ENCODE results near the gene MGRN1. TPM values are rescaled to one million over a fixed set of nuclear protein-coding genes. Genes with fewer than 3 reads are reported as not detected.

Gene MGRN1
- polyA plus RNA-seq, 3 donors: 3.7 to 48.2 (median 4.7) TPM

- Histone ChIP-seq H3K27me3 (ENCODE audit: control insufficient read depth in 2 of 2, insufficient read depth in 2 of 2, low read length in 2 of 2) (no peaks in the 10 kb centered on the region), H3K9ac (ENCODE audit: insufficient read depth, low read length, poor library complexity, severe bottlenecking) (no peak overlapping the region), H3K4me3 (replicated peaks in 1 of 3; ENCODE audit: low read depth in 2 of 3, low read length in 3 of 3) (no peak overlapping the region), H3K4me1 (ENCODE audit: control insufficient read depth in 1 of 2, insufficient read depth in 2 of 2, low read length in 2 of 2) (peaks cover 45 to 50% of the 10 kb centered on the region in 2 donors), H3K79me2 (ENCODE audit: insufficient read depth, low read length) (peaks cover 25% of the 10 kb centered on the region), H2AFZ (ENCODE audit: insufficient read depth, low read depth, low read length, poor library complexity, severe bottlenecking) (no peak overlapping the region), H3K9me3 (replicated peaks in 1 of 2; ENCODE audit: control insufficient read depth in 1 of 2, insufficient read depth in 1 of 2, low read length in 2 of 2) (no peaks in the 10 kb centered on the region), H3K4me2 (replicated peaks; ENCODE audit: extremely low read depth, low read length, poor library complexity, severe bottlenecking) (no peak overlapping the region), H3K36me3 (replicated peaks in 1 of 2; ENCODE audit: control insufficient read depth in 1 of 2, insufficient read depth in 2 of 2, low read length in 2 of 2) (peaks cover 62 to 63% of the 10 kb centered on the region in 2 donors), H3K27ac (ENCODE audit: low read depth in 1 of 2, low read length in 2 of 2) (no peak overlapping the region), H4K20me1 (ENCODE audit: insufficient read depth, low read length) (peaks cover 19% of the 10 kb centered on the region)
- Mint-ChIP-seq H3K9me3 (no peaks in the 10 kb centered on the region), H3K4me1 (peaks cover 40% of the 10 kb centered on the region), H3K36me3 (peaks cover 44 to 69% of the 10 kb centered on the region in 2 donors), H3K4me3 (no peak overlapping the region), H3K27me3 (ENCODE audit: low read depth in 3 of 3) (peaks cover 0 to 1% (median 0%) of the 10 kb centered on the region in 3 donors), H3K27ac (peak overlapping the region in 2 of 7 donors; percentile 20 to 70)
- intact Hi-C loops (cut with micrococcal nuclease): no loop called here
- WGBS (ENCODE audit: insufficient coverage): 93% methylated on average over 38 of the region's 39 CpGs
- DNase-seq: no peak
- no peak for TF ChIP-seq CTCF (IDR thresholded peaks at IDR 0.05)
Measured at GRCh38 chr16:4687946-4688673, 63.5 kb downstream of the MGRN1 start.

GRCh38 chr16:4688674-4689045, 64.0 kb downstream of the MGRN1 start:
- Histone ChIP-seq H3K36me3 (replicated peaks in 1 of 2; ENCODE audit: control insufficient read depth in 1 of 2, insufficient read depth in 2 of 2, low read length in 2 of 2) (peaks cover 56 to 57% of the 10 kb centered on the region in 2 donors), H3K9ac (ENCODE audit: insufficient read depth, low read length, poor library complexity, severe bottlenecking) (no peak overlapping the region), H3K4me2 (replicated peaks; ENCODE audit: extremely low read depth, low read length, poor library complexity, severe bottlenecking) (no peak overlapping the region), H3K27me3 (ENCODE audit: control insufficient read depth in 2 of 2, insufficient read depth in 2 of 2, low read length in 2 of 2) (no peaks in the 10 kb centered on the region), H3K4me1 (ENCODE audit: control insufficient read depth in 1 of 2, insufficient read depth in 2 of 2, low read length in 2 of 2) (peaks cover 43 to 48% of the 10 kb centered on the region in 2 donors), H3K27ac (ENCODE audit: low read depth in 1 of 2, low read length in 2 of 2) (no peak overlapping the region), H3K79me2 (ENCODE audit: insufficient read depth, low read length) (peaks cover 22% of the 10 kb centered on the region), H3K9me3 (replicated peaks in 1 of 2; ENCODE audit: control insufficient read depth in 1 of 2, insufficient read depth in 1 of 2, low read length in 2 of 2) (no peaks in the 10 kb centered on the region), H4K20me1 (ENCODE audit: insufficient read depth, low read length) (peaks cover 13% of the 10 kb centered on the region), H3K4me3 (replicated peaks in 1 of 3; ENCODE audit: low read depth in 2 of 3, low read length in 3 of 3) (no peak overlapping the region), H2AFZ (ENCODE audit: insufficient read depth, low read depth, low read length, poor library complexity, severe bottlenecking) (no peak overlapping the region)
- H3K27me3 Mint-ChIP-seq (ENCODE audit: low read depth in 3 of 3): peaks cover 0 to 1% (median 0%) of the 10 kb centered on the region in 3 donors
- peaks cover 42 to 64% of the 10 kb centered on the region in 2 donors for H3K36me3 Mint-ChIP-seq
- no peak overlapping the region for H3K4me3 Mint-ChIP-seq
- peak overlapping the region in 1 of 7 donors; percentile 20 for H3K27ac Mint-ChIP-seq
- TF ChIP-seq CTCF (IDR thresholded peaks at IDR 0.05): no peak
- intact Hi-C loops (cut with micrococcal nuclease): no loop called here
- 94% methylated on average over 20 of the region's 22 CpGs for WGBS (ENCODE audit: insufficient coverage)
- DNase-seq: no peak
- H3K9me3 Mint-ChIP-seq: no peaks in the 10 kb centered on the region
- H3K4me1 Mint-ChIP-seq: peaks cover 41% of the 10 kb centered on the region

All from CD14-positive monocyte (primary cell).